Stomach (tissue), 4 donors: ENCODE data around the gene ANKRD28.

Source experiments
- POLR2A ChIP-seq, 4 donors: fragments of 450-650 bp; IDR thresholded peaks; one replicate each; pipeline ENCODE4 v1.6.1; 2016; ENCODE audit warnings: antibody characterized with exemption in 4 of 4, control low read depth in 2 of 4, mild to moderate bottlenecking in 1 of 4, moderate library complexity in 1 of 4
- TF ChIP-seq, protein P1 (sequence below), 7 experiments: fragments of 450-650 bp in 4 of 7; fragments of 200-600 bp in 3 of 7; sonication (generic) in 3 of 7; IDR thresholded peaks; one replicate each; pipeline ENCODE4 v1.5.1; 2016 to 2019; ENCODE audit warnings: antibody characterized with exemption in 7 of 7, control low read depth in 2 of 7, mild to moderate bottlenecking in 1 of 7

DNA sequence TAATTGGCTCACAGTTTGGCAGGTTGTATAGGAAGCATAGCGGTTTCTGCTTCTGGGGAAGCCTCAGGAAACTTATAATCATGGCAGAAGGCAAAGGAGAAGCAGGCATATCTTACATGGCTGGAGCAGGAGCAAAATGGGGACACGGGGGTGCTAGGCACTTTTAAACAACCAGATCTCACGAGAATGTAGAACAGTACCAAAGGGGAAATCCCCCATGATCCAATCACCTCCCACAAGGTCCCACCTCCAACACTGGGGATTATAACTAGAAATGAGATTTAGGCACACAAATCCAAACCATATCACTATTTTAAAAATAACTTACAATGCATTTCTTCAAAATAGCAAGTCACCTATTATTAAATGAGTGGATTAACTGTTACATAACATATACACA is 47.1 kb upstream of the ANKRD28 start:
- TF ChIP-seq, protein P1, sequence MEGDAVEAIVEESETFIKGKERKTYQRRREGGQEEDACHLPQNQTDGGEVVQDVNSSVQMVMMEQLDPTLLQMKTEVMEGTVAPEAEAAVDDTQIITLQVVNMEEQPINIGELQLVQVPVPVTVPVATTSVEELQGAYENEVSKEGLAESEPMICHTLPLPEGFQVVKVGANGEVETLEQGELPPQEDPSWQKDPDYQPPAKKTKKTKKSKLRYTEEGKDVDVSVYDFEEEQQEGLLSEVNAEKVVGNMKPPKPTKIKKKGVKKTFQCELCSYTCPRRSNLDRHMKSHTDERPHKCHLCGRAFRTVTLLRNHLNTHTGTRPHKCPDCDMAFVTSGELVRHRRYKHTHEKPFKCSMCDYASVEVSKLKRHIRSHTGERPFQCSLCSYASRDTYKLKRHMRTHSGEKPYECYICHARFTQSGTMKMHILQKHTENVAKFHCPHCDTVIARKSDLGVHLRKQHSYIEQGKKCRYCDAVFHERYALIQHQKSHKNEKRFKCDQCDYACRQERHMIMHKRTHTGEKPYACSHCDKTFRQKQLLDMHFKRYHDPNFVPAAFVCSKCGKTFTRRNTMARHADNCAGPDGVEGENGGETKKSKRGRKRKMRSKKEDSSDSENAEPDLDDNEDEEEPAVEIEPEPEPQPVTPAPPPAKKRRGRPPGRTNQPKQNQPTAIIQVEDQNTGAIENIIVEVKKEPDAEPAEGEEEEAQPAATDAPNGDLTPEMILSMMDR (IDR thresholded peaks at IDR 0.05), result no peak
- no peak for TF ChIP-seq POLR2A (IDR thresholded peaks at IDR 0.05)
